ENCODE results near the gene MTNR1B.

Gene MTNR1B

DNA sequence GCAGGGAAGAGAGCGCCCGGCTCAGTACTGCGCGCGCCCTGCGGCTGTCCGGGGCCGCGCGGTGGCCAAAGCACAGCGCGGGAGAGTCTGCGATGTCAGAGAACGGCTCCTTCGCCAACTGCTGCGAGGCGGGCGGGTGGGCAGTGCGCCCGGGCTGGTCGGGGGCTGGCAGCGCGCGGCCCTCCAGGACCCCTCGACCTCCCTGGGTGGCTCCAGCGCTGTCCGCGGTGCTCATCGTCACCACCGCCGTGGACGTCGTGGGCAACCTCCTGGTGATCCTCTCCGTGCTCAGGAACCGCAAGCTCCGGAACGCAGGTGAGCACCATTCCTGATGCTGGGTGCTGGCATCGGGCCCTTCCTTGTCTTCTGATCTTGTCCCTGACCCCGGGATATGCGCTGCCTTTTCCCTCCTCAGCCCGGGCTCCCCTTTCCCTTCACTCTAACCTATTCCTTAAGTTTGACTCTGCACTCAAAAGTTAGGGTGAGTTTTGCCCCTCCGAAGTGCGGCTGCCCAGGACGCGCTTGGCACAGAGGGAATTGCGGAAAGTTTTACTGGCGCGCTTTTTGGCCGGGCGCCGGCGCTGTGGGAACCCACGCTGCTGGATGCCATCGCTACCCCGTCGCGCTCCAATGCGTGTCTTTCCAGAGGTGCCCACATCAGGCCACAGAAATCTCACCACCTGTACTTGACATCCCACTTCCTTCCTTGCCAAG lies at the start of gene MTNR1B:
MTNR1B (plus strand) TSS at position 18 of the 714 bp plus-strand sequence; CDS start at position 93, 75 bp downstream.
- DNase-seq: peak; percentile 59

DNA sequence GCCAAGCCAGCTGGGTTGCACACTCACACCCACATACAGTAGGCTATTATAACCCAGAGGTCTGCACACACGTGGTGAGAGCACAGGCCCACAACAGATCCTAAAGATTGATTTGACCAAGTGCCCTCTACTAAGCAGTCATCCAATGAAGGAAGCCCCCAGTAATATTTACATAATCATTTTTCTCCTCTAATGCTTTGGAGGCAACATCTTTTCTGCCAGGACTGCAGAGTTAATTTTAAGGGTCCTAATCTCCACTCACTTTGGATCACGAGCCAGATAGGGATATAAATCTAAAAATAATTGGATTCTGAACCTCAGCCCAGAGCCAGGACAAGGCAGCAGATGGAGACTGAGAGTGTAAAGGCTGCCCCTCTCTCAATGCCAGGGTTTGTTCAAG lies 49.1 kb upstream of the MTNR1B start:
- no peak for DNase-seq

DNA sequence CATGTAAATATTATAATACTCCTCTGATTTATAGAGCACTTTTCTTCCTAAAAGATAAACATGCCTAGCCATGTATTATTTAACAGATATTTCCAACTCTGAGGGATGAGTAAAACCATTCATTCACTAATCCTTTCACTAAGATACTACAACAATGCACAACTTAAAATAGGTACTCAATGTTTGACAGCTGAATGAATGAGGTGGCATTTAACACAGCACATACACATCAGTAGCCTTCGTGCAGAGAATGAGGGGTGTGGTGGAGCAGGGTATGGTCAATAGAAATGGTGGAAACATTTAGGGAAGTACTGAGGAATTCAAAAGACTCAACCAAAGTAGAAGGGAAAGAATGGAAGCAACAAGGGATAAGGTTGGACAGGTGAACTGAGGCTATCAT lies 46.7 kb upstream of the MTNR1B start:
- no peak for DNase-seq

DNA sequence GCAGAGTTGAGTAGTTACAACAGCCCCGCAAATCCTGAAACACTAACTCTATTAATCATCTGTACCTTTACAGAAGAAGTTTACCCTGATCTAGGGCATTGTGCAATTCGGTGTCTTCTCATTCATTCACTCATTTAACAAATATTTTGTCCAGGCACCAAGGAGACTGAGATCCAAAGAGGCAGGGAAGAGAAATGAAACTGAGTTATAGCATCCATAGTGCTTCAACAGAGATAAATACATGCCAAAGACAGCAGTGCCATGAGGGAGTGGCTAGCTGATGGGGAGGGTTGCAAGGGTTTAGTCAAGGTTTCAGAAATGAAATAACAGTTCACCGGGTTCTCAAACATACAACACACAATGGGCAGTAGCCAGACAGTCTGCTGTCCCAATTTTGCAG lies 40.2 kb upstream of the MTNR1B start:
- DNase-seq: no peak

DNA sequence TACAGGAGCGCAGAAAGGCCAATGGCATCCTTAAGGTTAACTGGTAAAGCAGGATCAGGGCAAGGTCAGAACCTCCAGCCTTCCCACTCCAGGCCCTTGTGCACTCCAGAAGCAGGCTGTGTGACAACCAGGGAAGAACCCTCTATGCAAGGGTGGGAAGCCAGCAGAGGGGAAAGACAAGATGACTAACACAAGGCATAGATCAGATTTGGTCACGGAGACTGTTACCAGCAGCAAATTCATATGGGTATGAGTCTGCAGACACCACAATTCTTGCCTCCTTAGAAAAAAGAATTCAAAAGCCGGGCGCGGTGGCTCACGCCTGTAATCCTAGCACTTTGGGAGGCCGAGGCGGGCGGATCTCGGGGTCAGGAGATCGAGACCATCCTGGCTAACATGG lies 39.8 kb upstream of the MTNR1B start:
- no peak for DNase-seq

DNA sequence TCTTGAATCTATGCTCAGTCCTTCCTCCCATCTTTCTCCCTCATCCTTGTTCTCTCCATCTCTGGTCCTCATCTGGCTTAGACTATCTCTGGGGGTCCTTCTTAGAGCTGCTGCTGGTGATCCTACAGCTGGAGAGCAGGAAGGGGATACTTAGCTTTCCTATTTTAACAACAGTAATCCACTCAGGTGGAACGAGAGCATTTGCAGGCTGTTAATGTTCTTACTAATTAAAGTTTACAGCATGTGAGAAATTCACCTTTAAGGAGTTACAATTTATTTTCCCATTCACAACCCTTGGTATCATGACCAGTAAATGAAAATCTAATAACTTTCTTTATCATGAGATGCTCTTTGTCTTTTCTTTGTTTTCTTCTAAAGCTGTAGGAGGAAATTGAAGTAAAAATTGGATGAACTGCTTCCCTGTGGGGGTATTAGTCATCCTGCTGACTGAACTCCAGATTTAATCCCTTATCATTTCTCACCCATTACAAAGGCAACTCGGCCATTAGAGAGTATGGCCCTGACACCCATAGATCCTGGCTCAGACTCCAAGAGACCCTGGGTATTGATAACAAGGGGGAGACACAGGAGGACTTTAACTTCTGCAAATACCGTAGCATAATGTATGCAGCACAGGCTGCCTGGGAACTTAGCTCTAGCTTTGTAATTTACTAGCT lies 37.6 kb upstream of the MTNR1B start:
- peak; percentile 77 for DNase-seq

DNA sequence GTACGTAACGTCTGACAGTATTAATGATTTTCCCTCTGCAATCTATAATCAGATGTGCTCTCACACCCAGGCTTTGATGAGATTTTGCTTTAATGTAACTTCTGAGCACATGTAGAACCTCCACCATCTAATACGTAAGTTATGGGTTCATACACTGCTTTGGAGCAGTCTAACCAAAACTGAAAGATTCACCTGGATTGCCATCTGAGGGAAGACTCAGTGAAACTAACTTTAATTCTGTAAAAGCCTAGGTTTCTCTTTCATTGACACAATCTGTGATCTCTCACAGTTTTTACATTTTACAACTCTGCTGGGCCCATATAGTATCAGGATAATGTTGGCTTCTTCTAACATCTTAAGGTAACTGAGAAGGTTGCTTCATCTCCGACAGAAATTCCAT lies 30.1 kb upstream of the MTNR1B start:
- DNase-seq: no peak

DNA sequence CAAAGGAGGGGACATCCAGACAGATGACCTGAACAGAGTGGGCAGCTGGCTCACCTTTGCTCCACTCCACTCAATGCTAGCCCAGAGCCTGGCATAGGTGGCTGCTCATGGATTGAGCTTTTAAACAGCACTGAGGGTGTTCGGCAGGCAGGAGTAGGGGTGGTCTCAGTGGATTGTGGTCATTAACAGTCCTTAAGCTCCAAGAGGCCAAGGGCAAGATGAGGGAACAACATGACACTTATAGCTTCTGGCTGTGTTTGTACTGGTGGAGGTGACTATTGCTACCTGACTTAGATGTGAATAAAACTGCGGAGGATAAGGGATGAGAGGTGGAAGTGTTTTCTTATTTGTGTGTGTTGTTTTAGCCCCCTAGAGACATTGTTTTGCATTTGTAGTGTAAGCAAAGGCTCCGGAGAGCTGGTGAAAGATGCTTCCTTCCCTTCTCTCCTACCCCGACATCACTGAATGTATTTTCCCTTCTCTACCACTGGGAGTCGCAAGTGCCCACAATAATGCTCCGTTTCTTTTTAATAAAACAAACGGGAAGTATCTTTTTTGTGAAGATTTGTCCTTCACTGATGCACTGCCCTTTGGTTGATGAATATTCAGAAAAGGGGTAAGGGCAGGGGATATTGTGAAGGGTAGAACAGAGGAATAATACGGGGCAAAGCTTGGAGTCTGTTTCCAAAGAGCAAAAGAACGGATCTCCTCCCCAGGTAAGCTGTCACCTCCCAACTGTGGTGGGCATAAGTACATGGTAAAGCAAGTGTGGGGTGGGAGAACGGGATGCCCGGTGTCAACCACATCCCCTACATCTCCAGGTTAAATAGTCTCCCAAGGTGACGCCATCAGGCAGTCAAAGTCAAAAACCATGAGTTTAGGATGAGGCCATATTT lies 27.5 kb upstream of the MTNR1B start:
- no peak for DNase-seq

DNA sequence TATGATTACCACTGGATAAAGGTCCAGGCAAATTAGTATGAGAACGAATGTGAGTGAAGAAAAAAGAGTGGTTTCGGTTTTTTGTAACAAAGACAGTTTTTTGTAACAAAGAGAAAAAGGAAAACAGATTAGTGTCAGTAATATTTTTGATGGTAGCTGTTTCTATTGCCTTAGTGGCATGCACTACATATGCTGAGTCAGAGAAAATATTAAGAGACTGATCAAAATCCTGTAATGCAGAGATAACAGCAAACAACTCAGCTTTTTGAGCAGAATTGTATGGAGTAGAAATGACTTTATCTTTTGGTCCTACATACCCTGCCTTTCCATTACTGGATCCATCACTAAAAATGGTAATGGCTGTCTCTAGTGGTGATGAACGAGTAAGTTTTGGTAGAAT lies 22.7 kb upstream of the MTNR1B start:
- no peak for DNase-seq

DNA sequence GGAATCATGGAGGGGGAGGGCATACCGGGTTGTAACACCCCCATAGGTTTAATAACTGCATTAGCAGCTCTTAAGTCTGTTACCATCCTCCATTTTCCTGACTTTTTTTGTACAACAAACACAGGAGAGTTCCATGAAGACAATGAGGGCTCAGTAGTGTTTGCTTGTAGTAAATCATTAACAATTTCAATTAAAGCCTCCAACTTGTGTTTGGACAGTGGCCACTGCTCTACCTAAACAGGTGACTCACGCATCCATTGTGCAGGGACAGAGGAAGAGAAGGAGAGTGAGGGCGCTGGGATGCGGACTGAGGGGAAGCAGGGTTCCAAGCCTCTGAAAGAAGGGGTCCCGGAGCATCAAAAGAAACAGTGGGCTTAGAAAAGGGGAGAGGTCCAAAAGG lies 21.3 kb upstream of the MTNR1B start:
- DNase-seq: peak; percentile 15

DNA sequence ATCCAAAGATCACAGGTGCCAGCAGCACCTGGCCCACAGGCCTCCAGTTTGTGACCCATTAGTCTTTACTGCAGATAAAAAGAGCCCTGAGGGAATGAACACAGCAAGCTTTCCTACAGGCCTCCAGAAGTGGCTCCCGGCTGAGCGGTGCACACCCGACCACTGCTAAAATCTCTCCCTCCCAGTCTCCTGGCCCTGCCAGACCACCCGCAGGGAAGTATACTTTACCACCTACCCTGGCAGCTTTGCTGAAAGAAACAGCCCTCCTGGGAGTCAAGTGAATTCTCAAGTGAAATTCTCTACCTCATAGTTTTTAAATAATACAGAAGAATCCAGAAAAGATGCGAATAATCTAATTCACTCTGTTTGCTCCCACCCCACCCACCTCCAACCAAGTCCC lies 15.4 kb upstream of the MTNR1B start:
- DNase-seq: peak; percentile 88

DNA sequence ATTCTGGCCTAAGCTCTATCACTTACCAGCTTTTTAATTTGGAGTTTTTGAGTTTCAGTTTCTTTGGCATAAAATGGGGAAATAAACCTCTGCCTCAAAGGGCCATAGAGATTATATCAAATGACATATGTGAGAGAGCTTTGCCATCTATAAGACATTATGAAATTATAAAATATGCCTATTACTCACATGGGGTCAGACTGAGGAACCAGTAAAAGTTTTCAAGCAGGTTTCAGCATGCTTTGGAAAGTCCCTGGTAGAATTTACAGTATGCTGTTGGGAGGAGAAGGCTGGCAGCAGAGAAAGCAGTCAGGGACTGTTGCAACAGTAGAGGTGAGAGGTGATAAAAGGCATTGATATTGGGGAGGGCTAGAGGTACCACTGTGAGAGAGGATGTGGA lies 13.6 kb upstream of the MTNR1B start:
- DNase-seq: no peak

DNA sequence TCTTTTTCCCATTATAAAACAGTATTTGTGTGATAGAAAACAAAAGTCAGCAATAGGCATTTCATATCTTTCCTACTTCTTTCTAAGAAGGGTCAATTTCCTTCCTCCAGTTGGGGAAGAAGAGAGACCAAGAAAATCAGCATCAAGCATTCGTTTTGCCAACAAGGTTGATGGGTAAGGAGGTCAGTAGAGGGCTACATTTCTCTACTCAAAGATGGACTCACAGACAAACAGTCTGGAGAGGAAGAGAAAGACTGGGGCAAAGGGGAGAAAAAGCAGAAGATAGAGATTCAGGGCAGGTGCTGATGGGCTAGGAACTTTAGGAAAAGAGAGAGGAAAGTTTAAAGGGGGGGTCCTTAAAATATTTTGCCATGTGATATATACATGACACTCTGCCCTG lies 8.6 kb upstream of the MTNR1B start:
- no peak for DNase-seq

DNA sequence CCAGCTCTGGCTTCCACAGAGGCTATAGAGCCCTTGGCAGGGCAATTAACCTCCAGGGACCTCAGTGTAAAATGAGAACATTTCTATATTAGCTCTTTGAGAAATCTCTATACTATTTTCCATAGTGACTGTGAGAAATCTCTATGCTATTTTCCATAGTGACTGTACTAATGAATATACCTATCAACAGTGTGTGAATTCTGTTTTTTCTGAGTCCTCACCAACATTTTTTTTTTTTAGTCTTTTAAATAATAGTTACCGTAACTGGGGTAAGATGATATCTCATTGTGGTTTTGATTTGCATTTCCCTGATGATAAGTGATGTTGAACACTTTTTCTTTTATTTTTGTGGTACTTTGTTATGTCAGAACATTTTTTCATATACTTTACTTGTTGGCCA lies 7.0 kb upstream of the MTNR1B start:
- DNase-seq: peak; percentile 17

DNA sequence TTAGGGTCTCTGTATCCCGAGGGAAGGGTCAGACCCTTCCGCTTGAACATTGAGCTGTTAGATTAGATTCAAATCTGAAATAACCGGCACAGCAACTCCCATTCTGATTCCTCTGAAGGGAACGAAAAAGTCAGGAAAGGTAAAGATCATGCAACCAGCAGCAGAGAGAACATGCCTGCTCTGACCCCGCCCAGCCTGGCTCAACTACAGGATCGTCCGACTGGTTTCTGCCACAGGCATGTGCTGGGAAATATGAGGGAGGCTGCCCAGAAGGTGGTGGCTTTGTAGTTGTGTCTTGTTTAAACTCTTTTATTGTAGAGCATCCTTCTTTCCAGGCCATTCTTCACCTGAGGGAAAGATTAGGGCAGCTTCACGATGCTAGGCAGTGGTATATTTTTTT lies 5.0 kb upstream of the MTNR1B start:
- DNase-seq: no peak

DNA sequence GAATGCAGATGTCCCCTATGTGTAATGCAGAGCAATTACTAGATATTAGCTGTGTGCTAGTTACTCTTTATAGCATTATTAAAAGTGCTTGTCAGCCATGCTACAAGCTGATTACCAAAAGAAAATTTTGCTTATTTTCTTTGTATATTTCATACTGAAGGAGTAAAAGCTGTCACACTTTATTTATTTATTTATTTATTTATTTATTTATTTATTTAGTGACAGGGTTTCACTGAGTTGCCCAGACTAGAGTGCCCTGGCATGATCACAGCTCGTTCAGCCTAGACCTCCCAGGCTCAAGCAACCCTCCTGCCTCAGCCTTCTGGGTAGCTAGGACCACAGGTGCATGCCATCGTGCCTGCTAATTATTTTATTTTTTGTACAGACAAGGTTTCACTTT lies 4.3 kb upstream of the MTNR1B start:
- DNase-seq: no peak

DNA sequence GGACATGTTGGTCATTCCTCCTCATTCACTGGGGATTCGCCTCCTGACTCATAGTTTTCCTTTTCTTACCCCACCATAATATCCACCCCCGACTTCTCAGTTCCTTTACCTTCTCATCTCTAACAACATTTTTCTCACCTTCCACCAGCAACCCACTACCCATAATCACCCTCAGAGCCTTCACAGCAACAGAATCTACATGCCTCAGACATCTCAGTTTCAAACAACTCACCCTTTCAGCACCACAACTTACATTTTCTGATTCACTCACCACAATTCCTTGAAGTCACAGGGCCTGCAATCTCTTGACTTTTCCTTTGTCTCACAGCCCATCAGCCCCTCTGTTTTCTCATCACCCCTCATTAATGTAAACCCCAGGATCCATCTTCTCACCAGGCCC lies 2.3 kb upstream of the MTNR1B start:
- DNase-seq: no peak

DNA sequence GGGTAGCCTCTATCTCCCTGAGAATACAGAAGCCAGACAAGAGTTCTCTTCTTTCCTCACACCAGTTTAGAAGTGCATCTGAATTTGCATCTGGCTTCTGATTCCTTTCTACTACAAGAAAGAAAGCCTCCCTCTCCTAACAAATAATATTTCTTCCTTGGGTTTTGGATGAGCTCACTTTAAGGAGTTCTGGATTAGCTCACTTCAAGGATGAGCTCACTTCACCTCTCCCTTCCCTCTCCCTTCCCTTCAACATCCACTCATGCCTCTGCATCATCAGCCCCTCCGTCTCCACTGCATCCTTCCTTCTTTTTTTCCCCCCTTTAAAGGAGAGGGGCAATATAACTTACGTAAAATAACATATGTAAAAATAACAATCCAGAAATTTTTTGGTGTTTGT lies 1.6 kb upstream of the MTNR1B start:
- no peak for DNase-seq

DNA sequence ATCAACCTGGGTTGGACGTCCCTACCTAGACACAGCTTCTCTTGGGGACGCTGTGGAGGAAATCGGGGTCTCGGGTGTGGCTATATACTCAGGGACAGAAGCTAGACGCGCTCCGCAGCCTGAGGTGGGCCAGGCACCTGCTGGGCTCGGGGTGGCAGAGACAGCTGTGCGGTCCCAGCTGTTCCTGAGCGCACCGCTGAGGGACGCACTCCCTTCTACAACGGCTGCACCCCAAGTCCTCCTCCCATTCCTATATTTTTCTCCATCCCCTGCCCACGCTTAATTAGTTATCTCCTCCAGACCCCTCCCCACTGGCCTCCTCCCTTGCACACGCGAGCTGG lies 188 bp upstream of the MTNR1B start:
- peak; percentile 68 for DNase-seq

DNA sequence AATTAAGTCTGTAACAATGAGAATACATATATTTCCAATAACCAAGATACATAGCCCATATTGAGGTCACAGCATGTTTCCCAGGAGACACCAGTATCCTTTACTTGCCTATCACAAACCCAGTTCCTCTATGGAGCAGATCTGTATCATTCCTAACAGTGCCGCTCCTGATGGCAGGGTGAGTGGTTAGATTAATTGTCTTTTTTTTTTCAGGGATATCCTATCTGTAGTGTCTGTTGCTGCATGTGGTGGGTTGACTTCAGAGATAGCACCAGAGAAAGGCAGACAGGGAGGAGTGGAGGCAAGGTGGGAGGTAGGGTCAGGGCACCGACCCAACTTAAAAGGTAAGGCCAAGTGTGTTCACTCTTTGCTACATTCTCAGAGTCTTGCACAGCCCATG lies 2.8 kb downstream of the MTNR1B start:
- DNase-seq: no peak

DNA sequence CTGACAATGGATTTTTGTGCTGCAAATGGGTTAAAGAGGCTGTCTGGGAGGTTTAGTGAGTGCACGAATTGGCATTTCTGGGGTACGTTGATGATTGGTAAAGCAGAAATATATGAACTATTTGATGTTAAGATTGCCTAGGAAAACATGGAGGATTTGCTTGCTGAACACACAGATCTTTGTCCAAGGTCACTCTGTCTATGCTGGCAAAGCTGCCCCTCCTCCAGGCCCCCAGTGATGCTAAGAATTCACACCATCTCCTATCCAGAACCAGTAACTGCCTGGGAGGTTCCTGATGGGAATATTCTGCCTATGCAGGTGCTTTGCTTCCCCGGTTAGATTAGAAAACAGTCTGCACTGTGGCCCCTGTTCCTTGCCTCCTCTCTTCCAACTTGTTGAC lies 5.8 kb downstream of the MTNR1B start:
- DNase-seq: no peak

DNA sequence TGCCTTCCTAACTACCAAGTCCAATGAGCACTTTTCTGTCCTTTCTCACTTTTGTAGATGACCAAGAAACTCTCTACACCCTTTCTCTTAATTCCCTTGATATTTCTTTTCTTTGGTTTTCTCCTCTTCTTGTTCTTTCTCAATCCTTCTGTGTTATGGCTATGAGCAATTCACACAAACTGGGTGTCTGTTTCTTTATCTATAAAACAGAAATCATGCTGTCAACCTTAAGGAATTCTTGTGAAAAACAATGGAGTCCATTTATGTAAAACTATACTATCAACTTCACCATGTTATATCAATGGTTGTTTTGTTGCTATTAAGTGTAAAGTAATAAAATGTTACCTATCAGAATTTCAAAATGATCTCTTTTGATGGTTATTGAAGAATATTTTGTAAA lies 7.2 kb downstream of the MTNR1B start:
- DNase-seq: no peak

DNA sequence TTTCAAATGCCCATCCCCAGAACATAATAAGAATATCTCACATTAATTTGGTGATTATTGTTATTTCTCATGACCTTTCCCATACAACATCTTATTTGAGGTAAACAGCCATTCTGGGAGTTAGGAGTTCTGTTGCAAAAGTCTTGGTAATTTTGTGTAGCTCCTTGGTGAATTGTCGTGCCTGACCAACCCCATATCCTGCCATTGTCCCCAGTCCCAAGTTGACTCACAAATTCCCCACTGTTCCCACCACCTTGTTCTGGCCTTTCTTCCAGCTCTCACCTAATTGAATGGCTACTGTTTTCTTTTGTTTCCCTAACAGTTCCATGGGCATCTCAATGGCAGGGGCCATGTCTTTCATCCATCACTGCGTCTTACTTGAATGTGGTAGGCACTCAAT lies 8.0 kb downstream of the MTNR1B start:
- DNase-seq: peak; percentile 31

Measured in NCI-H69 (cell line).